DMS 273 treated with DMSO at 0.1 percent for 48 hours (cell line): ENCODE data around the gene CTDP1.

Experiments
- DNase-seq: peaks from one replicate; lab custom pipeline; 2025; lab: John Stamatoyannopoulos, UW

The CTDP1 gene

GRCh38 chr18:79763407-79763806 lies 83.8 kb downstream of the CTDP1 start:
- no peak for DNase-seq

GRCh38 chr18:79764131-79764530 lies 84.5 kb downstream of the CTDP1 start:
- DNase-seq = no peak

- DNase-seq = no peak
Observed at GRCh38 chr18:79765491-79766245, 86.1 kb downstream of the CTDP1 start.

GRCh38 chr18:79766308-79766707 lies 86.7 kb downstream of the CTDP1 start:
- DNase-seq = no peak

- DNase-seq = no peak
Observed at GRCh38 chr18:79768745-79769144, 89.1 kb downstream of the CTDP1 start.

GRCh38 chr18:79769698-79770500 lies 90.3 kb downstream of the CTDP1 start:
- DNase-seq = no peak

- no peak for DNase-seq
Observed at GRCh38 chr18:79770501-79770815, 90.9 kb downstream of the CTDP1 start.

GRCh38 chr18:79770826-79771225 lies 91.2 kb downstream of the CTDP1 start:
- DNase-seq = no peak

GRCh38 chr18:79771446-79772107 lies 92.0 kb downstream of the CTDP1 start:
- DNase-seq = no peak

GRCh38 chr18:79772108-79772864 lies 92.7 kb downstream of the CTDP1 start:
- DNase-seq = no peak

GRCh38 chr18:79772865-79773696 lies 93.5 kb downstream of the CTDP1 start:
- no peak for DNase-seq

- DNase-seq = no peak
Observed at GRCh38 chr18:79774111-79774510, 94.5 kb downstream of the CTDP1 start.

GRCh38 chr18:79775441-79776221 lies 96.0 kb downstream of the CTDP1 start:
- DNase-seq = no peak

- DNase-seq = no peak
Observed at GRCh38 chr18:79776674-79777073, 97.1 kb downstream of the CTDP1 start.

- DNase-seq = no peak
Observed at GRCh38 chr18:79778291-79778791, 98.7 kb downstream of the CTDP1 start.

GRCh38 chr18:79779021-79779699 lies 99.6 kb downstream of the CTDP1 start:
- no peak for DNase-seq

- DNase-seq = no peak
Observed at GRCh38 chr18:79779700-79780190, 100.1 kb downstream of the CTDP1 start.

- DNase-seq = no peak
Observed at GRCh38 chr18:79780547-79780946, 100.9 kb downstream of the CTDP1 start.

GRCh38 chr18:79781331-79781941 lies 101.8 kb downstream of the CTDP1 start:
- no peak for DNase-seq
